K562 (cell line): Measurements from ENCODE around the gene SIT1. TPM values are rescaled to one million over a fixed set of nuclear protein-coding genes. Genes with fewer than 3 reads are reported as not detected.

Source experiments
- ATAC-seq: fragments of 200-7000 bp; cut with Tn5 transposase; 3 replicates; pipeline ENCODE4 v1.9.1; 2020; ENCODE audit warnings: moderate library complexity
- BruUV-seq: library from RNA; stranded (reverse); fragments of 400-500 nt; replicated peaks from 2 replicates; lab custom pipeline; 2021; lab: Mats Ljungman, UMichigan
- CTCF ChIA-PET: fragments of 300-600 bp; formaldehyde crosslinking; extraction: SDS; loops from one replicate; lab custom pipeline; 2021; ENCODE audit warnings: low intra/inter-chr PET ratio; lab: Yijun Ruan, JAX
- POLR2A ChIA-PET: fragments of 300-600, 350-650 bp; sonication (Branson Sonifier 250); formaldehyde crosslinking; extraction: SDS; loops from one replicate; lab custom pipeline; 2021; ENCODE audit warnings: antibody characterized with exemption, inconsistent platforms; lab: Yijun Ruan, JAX
- DNase-seq, 4 experiments: peaks; one replicate each; pipeline versions ENCODE4 v3.0.0 to v3.0.0-alpha.2; 2011 to 2018; ENCODE audit warnings: low spot score in 3 of 4, mixed read lengths in 3 of 4; ENCODE audit errors: extremely low read depth in 1 of 4
- FAIRE-seq: peaks from 2 replicates; lab custom pipeline; 2011; peaks lifted over from hg19 to GRCh38; lab: Jason Lieb, UNC
- H2AFZ ChIP-seq: 2 replicates; pipeline ENCODE4 v1.6.0; 2011; ENCODE audit warnings: low read depth, low read length, control low read depth, inconsistent platforms
- H3K27ac ChIP-seq: fragments of 200-600 bp; 3 replicates; pipeline ENCODE4 v1.8.0; 2011; ENCODE audit warnings: low read depth, mild to moderate bottlenecking, control low read depth, inconsistent platforms, low read length, moderate library complexity, mixed read lengths; ENCODE audit errors: extremely low read depth
- H3K27me3 ChIP-seq, 2 experiments: fragments of 300-600 bp in 1 of 2; 2 replicates in 1 of 2; 3 replicates in 1 of 2; pipeline versions ENCODE4 v1.6.0 to v1.8.0; 2011; ENCODE audit warnings: inconsistent platforms in 2 of 2, low read length in 2 of 2, mild to moderate bottlenecking in 1 of 2, mixed read lengths in 1 of 2, moderate library complexity in 1 of 2; ENCODE audit not compliant: control insufficient read depth in 2 of 2, insufficient read depth in 2 of 2
- H3K36me3 ChIP-seq: fragments of 300-600 bp; 3 replicates; pipeline ENCODE4 v1.8.0; 2011; ENCODE audit warnings: mild to moderate bottlenecking, low read length, inconsistent platforms; ENCODE audit not compliant: control insufficient read depth, insufficient read depth
- H3K4me1 ChIP-seq, 2 experiments: fragments of 200-600 bp in 1 of 2; replicated peaks in 1 of 2; 2 replicates in 1 of 2; 3 replicates in 1 of 2; pipeline versions ENCODE4 v1.5.1 to v1.8.0; 2011; ENCODE audit warnings: inconsistent platforms in 2 of 2, low read length in 2 of 2, mild to moderate bottlenecking in 1 of 2, mixed read lengths in 1 of 2, moderate library complexity in 1 of 2; ENCODE audit not compliant: control insufficient read depth in 2 of 2, insufficient read depth in 2 of 2
- H3K4me2 ChIP-seq: 2 replicates; pipeline ENCODE4 v1.6.1; 2011; ENCODE audit warnings: low read length, control low read depth, inconsistent platforms, mixed read lengths; ENCODE audit not compliant: insufficient read depth
- H3K4me3 ChIP-seq: fragments of 200-600 bp; sonication (generic), shearing (Covaris generic); 2 replicates; pipeline ENCODE4 v1.5.1; 2016; ENCODE audit warnings: control low read depth, inconsistent platforms
- H3K79me2 ChIP-seq: fragments of 200-600 bp; 3 replicates; pipeline ENCODE4 v1.8.0; 2011; ENCODE audit warnings: low read length, inconsistent platforms; ENCODE audit not compliant: control insufficient read depth, insufficient read depth
- H3K9ac ChIP-seq, 2 experiments: 2 replicates each; pipeline versions ENCODE4 v1.6.0 to v1.6.1; 2011; ENCODE audit warnings: low read depth in 2 of 2, low read length in 2 of 2, control low read depth in 1 of 2, inconsistent platforms in 1 of 2, mild to moderate bottlenecking in 1 of 2, mixed read lengths in 1 of 2; ENCODE audit not compliant: insufficient read depth in 1 of 2
- H3K9me1 ChIP-seq: one replicate; pipeline ENCODE4 v1.6.0; 2011; ENCODE audit warnings: inconsistent platforms, mild to moderate bottlenecking, low read length, moderate library complexity; ENCODE audit not compliant: control insufficient read depth, insufficient read depth
- H3K9me3 ChIP-seq: replicated peaks from 2 replicates; pipeline ENCODE4 v1.5.1; 2011; ENCODE audit warnings: low read depth, low read length, inconsistent platforms; ENCODE audit not compliant: control insufficient read depth, insufficient read depth
- H4K20me1 ChIP-seq: replicated peaks from 2 replicates; pipeline ENCODE4 v1.6.1; 2011; ENCODE audit warnings: low read length, inconsistent platforms, mixed read lengths; ENCODE audit not compliant: control insufficient read depth, insufficient read depth
- ETV5 ChIP-seq: sonication (generic); formaldehyde crosslinking; IDR thresholded peaks from 2 replicates; pipeline ENCODE4 v1.4.0; 2020; ENCODE audit warnings: low read depth, mild to moderate bottlenecking, missing genetic modification reagents
- HIVEP1 ChIP-seq: fragments of 250-450 bp; sonication (Bioruptor Pico); IDR thresholded peaks from 2 replicates; pipeline ENCODE4 v1.4.0; 2020; ENCODE audit warnings: mild to moderate bottlenecking
- HMG20B ChIP-seq: fragments of 250-450 bp; sonication (Bioruptor Pico); IDR thresholded peaks from 2 replicates; pipeline ENCODE4 v1.5.0; 2021; ENCODE audit warnings: mild to moderate bottlenecking
- KDM5B ChIP-seq: fragments of 200-600 bp; sonication (generic); IDR thresholded peaks from 2 replicates; pipeline ENCODE4 v1.6.1; 2012; ENCODE audit warnings: low read depth, mild to moderate bottlenecking, moderate library complexity, low read length, control low read depth, inconsistent platforms; ENCODE audit not compliant: insufficient replicate concordance
- MCM7 ChIP-seq, 2 experiments: fragments of 450-650 bp; IDR thresholded peaks; 2 replicates each; pipeline ENCODE4 v1.6.1; 2016 to 2018
- PHB2 ChIP-seq: fragments of 450-650 bp; IDR thresholded peaks from 2 replicates; pipeline ENCODE4 v1.6.1; 2017; ENCODE audit warnings: low read depth
- WGBS: fragments of 100-300 bp; shearing (Covaris generic); methylation state at CpG from one replicate; pipeline ENCODE4 v1.1.6; 2016; ENCODE audit warnings: low coverage, mixed read lengths; ENCODE audit not compliant: insufficient coverage; ENCODE audit errors: missing lambda C conversion rate; 5-methylcytosine and 5-hydroxymethylcytosine counted together
- in situ Hi-C: fragments of 300-500 bp; cut with MboI; formaldehyde crosslinking; loops from 4 replicates; pipeline ENCODE4 v1.15.0; 2018; ENCODE audit warnings: inconsistent platforms, mixed read lengths
- intact Hi-C: fragments of 100-400 bp; cut with micrococcal nuclease; formaldehyde crosslinking; loops from 2 replicates; pipeline ENCODE4 v1.14.2; 2022
- polyA plus RNA-seq, 8 experiments: library from polyadenylated mRNA; depleted of rRNA in 4 of 8; stranded (reverse) in 5 of 8; unstranded in 3 of 8; fragments of >200 nt; fragmentation: Nextera tagmentation in 2 of 8; fragmentation: Illumina TruSeq in 1 of 8; extraction: Ambion mirVana in 2 of 8; extraction: Trizol in 1 of 8; gene quantifications; 2 replicates each; pipeline versions ENCODE4 v1.2.1 to v1.2.3, GENCODE V29; 2011 to 2014; ENCODE audit warnings: inconsistent platforms in 1 of 8, missing spikeins in 1 of 8
- total RNA-seq, 7 experiments: library from RNA; depleted of rRNA in 6 of 7; stranded (reverse); fragments of >200 nt in 6 of 7; fragmentation: Illumina TruSeq in 2 of 7; extraction: Trizol in 2 of 7; gene quantifications; 2 replicates each; pipeline versions ENCODE4 v1.2.1 to v1.2.3, GENCODE V29; 2011 to 2021; ENCODE audit warnings: low replicate concordance in 1 of 7
- TF ChIP-seq, protein P1 (sequence below): fragments of 450-650 bp; IDR thresholded peaks from 2 replicates; pipeline ENCODE4 v1.6.1; 2016; ENCODE audit warnings: missing biosample characterization, missing genetic modification characterization
- TF ChIP-seq, protein P2 (sequence below): sonication (generic); formaldehyde crosslinking; IDR thresholded peaks from 2 replicates; pipeline ENCODE4 v1.8.1; 2023; ENCODE audit warnings: mild to moderate bottlenecking, missing genetic modification reagents
- TF ChIP-seq, protein P3 (sequence below), 2 experiments: IDR thresholded peaks; 2 replicates each; pipeline ENCODE4 v1.6.1; 2012; ENCODE audit warnings: improper control_type of control experiment in 2 of 2, low read depth in 2 of 2, low read length in 2 of 2, borderline replicate concordance in 1 of 2

The SIT1 gene
- total and polyA plus RNA-seq, 9 of the 15 experiments (the other 6 are each of a cell fraction or from before 2014, with no cell fraction given) = not detected

GRCh38 chr9:35690294-35690613 lies 39.5 kb upstream of the SIT1 start:
- intact Hi-C loops = no loop called here
- peak overlapping the region; percentile 72 for H3K4me3 ChIP-seq
- POLR2A ChIA-PET = interaction anchor here (0.8 to 1.5 kb wide), 4 partner anchors 10 to 36 kb away, joined by 3 to 10 read pairs (median 3); no protein-coding TSS in a partner anchor

More at GRCh38 chr9:35690294-35690613, 39.5 kb upstream of the SIT1 start:
- no peak for TF ChIP-seq HIVEP1 (CRISPR knock-in tag)
- no peak for TF ChIP-seq HMG20B (CRISPR knock-in tag)
- TF ChIP-seq, protein P1, sequence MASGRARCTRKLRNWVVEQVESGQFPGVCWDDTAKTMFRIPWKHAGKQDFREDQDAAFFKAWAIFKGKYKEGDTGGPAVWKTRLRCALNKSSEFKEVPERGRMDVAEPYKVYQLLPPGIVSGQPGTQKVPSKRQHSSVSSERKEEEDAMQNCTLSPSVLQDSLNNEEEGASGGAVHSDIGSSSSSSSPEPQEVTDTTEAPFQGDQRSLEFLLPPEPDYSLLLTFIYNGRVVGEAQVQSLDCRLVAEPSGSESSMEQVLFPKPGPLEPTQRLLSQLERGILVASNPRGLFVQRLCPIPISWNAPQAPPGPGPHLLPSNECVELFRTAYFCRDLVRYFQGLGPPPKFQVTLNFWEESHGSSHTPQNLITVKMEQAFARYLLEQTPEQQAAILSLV (tag) = no peak
- no peak for TF ChIP-seq PHB2
- TF ChIP-seq, protein P2, sequence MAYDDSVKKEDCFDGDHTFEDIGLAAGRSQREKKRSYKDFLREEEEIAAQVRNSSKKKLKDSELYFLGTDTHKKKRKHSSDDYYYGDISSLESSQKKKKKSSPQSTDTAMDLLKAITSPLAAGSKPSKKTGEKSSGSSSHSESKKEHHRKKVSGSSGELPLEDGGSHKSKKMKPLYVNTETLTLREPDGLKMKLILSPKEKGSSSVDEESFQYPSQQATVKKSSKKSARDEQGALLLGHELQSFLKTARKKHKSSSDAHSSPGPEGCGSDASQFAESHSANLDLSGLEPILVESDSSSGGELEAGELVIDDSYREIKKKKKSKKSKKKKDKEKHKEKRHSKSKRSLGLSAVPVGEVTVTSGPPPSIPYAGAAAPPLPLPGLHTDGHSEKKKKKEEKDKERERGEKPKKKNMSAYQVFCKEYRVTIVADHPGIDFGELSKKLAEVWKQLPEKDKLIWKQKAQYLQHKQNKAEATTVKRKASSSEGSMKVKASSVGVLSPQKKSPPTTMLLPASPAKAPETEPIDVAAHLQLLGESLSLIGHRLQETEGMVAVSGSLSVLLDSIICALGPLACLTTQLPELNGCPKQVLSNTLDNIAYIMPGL (CRISPR knock-in tag) = no peak
- no peak for TF ChIP-seq MCM7 (IDR thresholded peaks at IDR 0.05)
- no peak for TF ChIP-seq ETV5 (CRISPR knock-in tag)
- TF ChIP-seq, protein P3, sequence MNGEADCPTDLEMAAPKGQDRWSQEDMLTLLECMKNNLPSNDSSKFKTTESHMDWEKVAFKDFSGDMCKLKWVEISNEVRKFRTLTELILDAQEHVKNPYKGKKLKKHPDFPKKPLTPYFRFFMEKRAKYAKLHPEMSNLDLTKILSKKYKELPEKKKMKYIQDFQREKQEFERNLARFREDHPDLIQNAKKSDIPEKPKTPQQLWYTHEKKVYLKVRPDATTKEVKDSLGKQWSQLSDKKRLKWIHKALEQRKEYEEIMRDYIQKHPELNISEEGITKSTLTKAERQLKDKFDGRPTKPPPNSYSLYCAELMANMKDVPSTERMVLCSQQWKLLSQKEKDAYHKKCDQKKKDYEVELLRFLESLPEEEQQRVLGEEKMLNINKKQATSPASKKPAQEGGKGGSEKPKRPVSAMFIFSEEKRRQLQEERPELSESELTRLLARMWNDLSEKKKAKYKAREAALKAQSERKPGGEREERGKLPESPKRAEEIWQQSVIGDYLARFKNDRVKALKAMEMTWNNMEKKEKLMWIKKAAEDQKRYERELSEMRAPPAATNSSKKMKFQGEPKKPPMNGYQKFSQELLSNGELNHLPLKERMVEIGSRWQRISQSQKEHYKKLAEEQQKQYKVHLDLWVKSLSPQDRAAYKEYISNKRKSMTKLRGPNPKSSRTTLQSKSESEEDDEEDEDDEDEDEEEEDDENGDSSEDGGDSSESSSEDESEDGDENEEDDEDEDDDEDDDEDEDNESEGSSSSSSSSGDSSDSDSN (IDR thresholded peaks at IDR 0.05; ENCODE audit: borderline replicate concordance in 1 of 2, low read depth in 2 of 2, low read length in 2 of 2) = 0 out of 4 replicates have a peak, but pooled peaks of 1 of the 2 experiments have one; percentile 5
- TF ChIP-seq KDM5B = peak; percentile 3
- Histone ChIP-seq H3K9me3 (no peaks in the 10 kb centered on the region), H2AFZ (peak overlapping the region; percentile 91; the same call in 1 of the 2 replicates), H3K9me1 (no peaks in the 10 kb centered on the region), H3K9ac (peak overlapping the region; percentile 59 to 92), H3K4me1 (peaks cover 12 to 23% of the 10 kb centered on the region in 2 experiments; a peak in 4 of 5 replicates), H3K27me3 (no peaks in the 10 kb centered on the region), H3K4me2 (peak overlapping the region; percentile 66), H3K79me2 (no peaks in the 10 kb centered on the region), H4K20me1 (no peaks in the 10 kb centered on the region), H3K36me3 (no peaks in the 10 kb centered on the region), H3K27ac (peak overlapping the region; percentile 86; the same call in 1 of the 3 replicates)
- peak in 1 of 4 experiments; percentile 17 for DNase-seq
- ATAC-seq = no peak
- WGBS = 1% methylated on average over 9 of the region's 21 CpGs
- in situ Hi-C loops = no loop called here
- TSS peak; percentile 42 for BruUV-seq
- FAIRE-seq = no peak
- CTCF ChIA-PET = no interaction called here
